Tibial artery (tissue), 4 donors: ENCODE data around the gene PPFIA2.

Source experiments
- DNase-seq, 2 donors: peaks; one replicate each; pipeline ENCODE4 v3.0.0-alpha.2; 2019
- H3K27ac ChIP-seq, 2 donors: fragments of 200-600 bp; sonication (generic) in 1 of 2; 1 replicate in 1 of 2; 2 replicates in 1 of 2; pipeline ENCODE4 v1.5.1; 2018 to 2019; ENCODE audit warnings: mild to moderate bottlenecking in 1 of 2
- H3K27me3 ChIP-seq, 2 donors: fragments of 200-600 bp; sonication (generic) in 1 of 2; one replicate each; pipeline versions ENCODE4 v1.5.1 to v1.6.0; 2016 to 2019
- H3K36me3 ChIP-seq, 3 donors: fragments of 200-600 bp; sonication (generic) in 2 of 3; one replicate each; pipeline ENCODE4 v1.5.1; 2016 to 2019; ENCODE audit warnings: mild to moderate bottlenecking in 2 of 3
- H3K4me1 ChIP-seq, 4 donors: fragments of 200-600 bp; sonication (generic) in 2 of 4; 1 replicate in 3 of 4; 2 replicates in 1 of 4; pipeline ENCODE4 v1.5.1; 2016 to 2019
- H3K4me3 ChIP-seq, 2 donors: fragments of 200-600 bp; sonication (generic) in 1 of 2; 1 replicate in 1 of 2; 2 replicates in 1 of 2; pipeline ENCODE4 v1.5.1; 2018 to 2019; ENCODE audit warnings: mild to moderate bottlenecking in 2 of 2
- H3K9me3 ChIP-seq, 3 donors: fragments of 200-600 bp; sonication (generic) in 1 of 3; one replicate each; pipeline ENCODE4 v1.5.1; 2016 to 2019
- intact Hi-C: fragments of 100-400 bp; cut with DNase I; formaldehyde crosslinking; loops from one replicate; pipeline ENCODE4 v1.15.0; 2023; ENCODE audit warnings: low total_unique reads
- TF ChIP-seq, protein P1 (sequence below), 2 experiments: fragments of 200-600 bp in 1 of 2; fragments of 450-650 bp in 1 of 2; IDR thresholded peaks; one replicate each; pipeline ENCODE4 v1.5.1; 2017 to 2019; ENCODE audit warnings: antibody characterized with exemption in 2 of 2, mild to moderate bottlenecking in 1 of 2, moderate library complexity in 1 of 2

Gene PPFIA2

DNA sequence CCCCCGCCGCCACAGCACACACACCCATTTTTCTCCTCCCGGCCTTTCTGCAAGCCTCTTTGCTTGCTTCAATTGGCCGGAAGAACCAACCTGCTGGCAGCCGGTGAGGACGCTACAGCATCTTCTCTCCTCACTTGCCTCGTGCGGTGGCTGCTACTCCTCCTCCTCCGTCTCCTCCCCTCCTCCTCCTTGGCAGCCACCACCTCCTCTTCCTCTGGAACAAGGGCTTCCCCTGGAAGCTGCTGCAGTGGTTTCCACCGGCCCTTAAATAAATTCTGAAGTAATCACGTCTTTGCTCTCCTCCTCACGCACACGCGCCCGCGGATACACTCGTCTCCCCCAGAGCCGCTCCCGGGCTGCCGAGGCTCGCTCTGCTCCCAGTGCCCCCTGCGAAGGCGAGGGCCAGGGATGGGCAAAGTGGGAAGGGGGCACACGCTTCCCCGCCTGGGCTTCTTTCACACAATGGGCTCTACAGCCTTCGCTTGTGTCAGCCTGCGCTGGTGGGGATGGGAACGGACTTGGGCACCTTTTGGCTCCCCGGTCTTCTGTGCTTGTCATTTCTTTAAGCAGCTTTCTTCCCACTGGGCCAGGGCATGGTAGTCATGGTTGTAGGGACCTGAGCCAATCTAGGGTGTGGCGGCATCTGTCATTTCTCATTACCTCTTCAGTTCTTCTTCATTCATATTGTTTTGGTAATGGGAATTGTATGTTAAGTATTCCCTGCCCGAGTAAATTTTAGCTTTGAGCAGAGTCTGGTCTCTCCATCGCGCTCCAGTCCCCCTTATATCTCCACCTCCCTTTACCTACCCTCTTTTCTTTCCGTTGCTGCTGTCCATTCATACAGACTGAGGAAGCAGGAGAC, at the start of gene PPFIA2:
Gene PPFIA2 (minus strand): TSS at position 161 of the 862 bp plus-strand sequence.
- DNase-seq = peak; percentile 24 to 77
- Histone ChIP-seq H3K9me3 (no peaks in the 10 kb centered on the region), H3K27me3 (no peaks in the 10 kb centered on the region), H3K4me3 (peak within 1 kb of the TSS; percentile 61 to 80), H3K36me3 (no peaks in the 10 kb centered on the region), H3K27ac (peak within 1 kb of the TSS; percentile 63 to 73), H3K4me1 (peaks cover 0 to 27% (median 0%) of the 10 kb centered on the region in 4 donors)
- intact Hi-C loops = loop anchor here (2.0 kb wide), 1 partner anchor 59 kb away; no protein-coding TSS in a partner anchor
- TF ChIP-seq, protein P1, sequence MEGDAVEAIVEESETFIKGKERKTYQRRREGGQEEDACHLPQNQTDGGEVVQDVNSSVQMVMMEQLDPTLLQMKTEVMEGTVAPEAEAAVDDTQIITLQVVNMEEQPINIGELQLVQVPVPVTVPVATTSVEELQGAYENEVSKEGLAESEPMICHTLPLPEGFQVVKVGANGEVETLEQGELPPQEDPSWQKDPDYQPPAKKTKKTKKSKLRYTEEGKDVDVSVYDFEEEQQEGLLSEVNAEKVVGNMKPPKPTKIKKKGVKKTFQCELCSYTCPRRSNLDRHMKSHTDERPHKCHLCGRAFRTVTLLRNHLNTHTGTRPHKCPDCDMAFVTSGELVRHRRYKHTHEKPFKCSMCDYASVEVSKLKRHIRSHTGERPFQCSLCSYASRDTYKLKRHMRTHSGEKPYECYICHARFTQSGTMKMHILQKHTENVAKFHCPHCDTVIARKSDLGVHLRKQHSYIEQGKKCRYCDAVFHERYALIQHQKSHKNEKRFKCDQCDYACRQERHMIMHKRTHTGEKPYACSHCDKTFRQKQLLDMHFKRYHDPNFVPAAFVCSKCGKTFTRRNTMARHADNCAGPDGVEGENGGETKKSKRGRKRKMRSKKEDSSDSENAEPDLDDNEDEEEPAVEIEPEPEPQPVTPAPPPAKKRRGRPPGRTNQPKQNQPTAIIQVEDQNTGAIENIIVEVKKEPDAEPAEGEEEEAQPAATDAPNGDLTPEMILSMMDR (IDR thresholded peaks at IDR 0.05) = no peak

DNA sequence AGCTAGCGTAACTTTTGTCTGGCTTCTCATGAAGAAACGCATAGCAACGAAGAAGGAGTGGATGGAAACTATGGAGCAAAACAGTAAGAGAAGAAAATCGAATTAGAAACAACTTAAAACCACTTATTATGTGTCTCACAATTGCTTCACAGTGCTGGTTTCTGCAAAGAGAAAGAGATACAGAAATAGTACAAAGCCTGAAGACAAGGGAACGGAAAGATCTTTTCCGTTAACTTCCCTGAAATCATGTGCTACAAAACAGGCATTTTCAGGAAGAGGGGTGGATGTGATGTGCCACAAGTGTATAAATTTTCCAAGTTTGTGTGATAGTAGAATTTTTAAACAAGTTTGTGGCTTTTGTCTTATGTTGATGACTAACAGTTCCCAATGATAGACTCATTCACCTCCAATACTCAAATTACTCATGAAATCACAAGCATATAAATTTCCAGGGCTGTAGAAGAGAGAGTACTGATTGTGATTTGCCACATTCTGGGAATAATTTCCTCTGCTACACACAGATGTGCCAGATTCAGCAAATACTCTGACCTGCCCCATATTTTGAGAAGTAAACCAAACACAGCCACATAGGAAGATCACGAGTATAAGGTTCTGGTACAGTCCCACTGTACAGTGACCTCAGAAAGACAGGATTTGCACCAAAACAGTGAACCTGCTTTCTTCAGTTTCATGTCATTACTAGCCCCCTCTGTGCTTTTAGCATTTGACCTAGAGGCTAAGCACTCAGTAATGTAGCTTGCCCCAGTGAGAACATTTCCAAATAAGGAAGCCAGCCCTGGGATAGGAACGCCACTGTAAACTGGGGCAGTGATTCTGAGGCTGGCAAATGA, 41.4 kb upstream of the PPFIA2 start:
- Histone ChIP-seq H3K4me1 (peaks cover 0 to 20% (median 6%) of the 10 kb centered on the region in 4 donors), H3K9me3 (no peaks in the 10 kb centered on the region), H3K27me3 (no peaks in the 10 kb centered on the region), H3K27ac (peak overlapping the region; percentile 79 to 88), H3K4me3 (peak overlapping the region; percentile 31 to 36), H3K36me3 (no peaks in the 10 kb centered on the region)
- peak; percentile 23 to 67 for DNase-seq
- TF ChIP-seq, protein P1 (IDR thresholded peaks at IDR 0.05) = no peak
- intact Hi-C loops = no loop called here

DNA sequence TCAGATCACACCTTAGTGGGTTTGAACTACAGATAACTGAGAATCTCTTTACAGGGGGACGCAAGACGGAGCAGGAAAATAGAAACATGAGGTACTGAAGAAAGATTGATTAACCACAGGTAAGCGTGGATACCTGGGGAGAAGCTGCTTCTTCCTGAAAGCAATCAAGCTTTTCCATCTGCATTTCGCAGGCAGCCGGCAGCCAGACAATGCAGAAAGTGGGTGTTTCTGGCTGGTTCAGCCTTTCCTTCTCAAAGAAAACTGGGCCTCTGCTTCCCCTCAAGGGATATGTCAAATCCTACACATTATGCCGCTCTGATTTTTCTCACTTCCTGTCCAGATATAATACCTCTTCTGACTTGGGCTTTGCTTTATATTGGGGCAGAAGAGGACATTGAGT, 39.1 kb upstream of the PPFIA2 start:
- Histone ChIP-seq H3K4me1 (peaks cover 0 to 20% (median 6%) of the 10 kb centered on the region in 4 donors), H3K4me3 (no peak overlapping the region), H3K27ac (peak overlapping the region in 1 of 2 donors; percentile 88), H3K27me3 (no peaks in the 10 kb centered on the region), H3K36me3 (no peaks in the 10 kb centered on the region), H3K9me3 (no peaks in the 10 kb centered on the region)
- no peak for DNase-seq
- TF ChIP-seq, protein P1 (IDR thresholded peaks at IDR 0.05) = no peak
- intact Hi-C loops = no loop called here

DNA sequence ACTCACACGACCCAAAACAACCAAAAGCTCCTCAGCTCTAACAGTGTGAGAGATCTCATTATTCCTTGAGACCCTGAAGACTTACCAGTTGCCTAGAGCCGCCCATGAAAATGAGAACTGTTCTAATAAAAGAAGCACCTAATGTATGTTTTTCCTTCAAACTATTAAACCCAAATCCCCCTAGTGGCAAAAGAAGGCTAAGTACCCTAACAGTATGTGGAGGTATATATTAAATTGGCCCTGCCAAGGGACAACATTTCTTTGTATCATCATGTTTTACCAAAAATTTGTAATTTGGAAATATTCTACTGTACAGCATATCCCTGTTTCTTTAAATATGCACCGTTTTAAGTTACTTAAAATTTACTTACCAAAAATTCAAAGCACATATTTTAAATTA, 38.0 kb upstream of the PPFIA2 start:
- no peak for DNase-seq
- H3K9me3 ChIP-seq = no peaks in the 10 kb centered on the region
- no peaks in the 10 kb centered on the region for H3K36me3 ChIP-seq
- TF ChIP-seq, protein P1 (IDR thresholded peaks at IDR 0.05) = no peak
- H3K4me3 ChIP-seq = no peak overlapping the region
- H3K27ac ChIP-seq = no peak overlapping the region
- H3K4me1 ChIP-seq = peaks cover 0 to 20% (median 6%) of the 10 kb centered on the region in 4 donors
- intact Hi-C loops = no loop called here
- no peaks in the 10 kb centered on the region for H3K27me3 ChIP-seq

DNA sequence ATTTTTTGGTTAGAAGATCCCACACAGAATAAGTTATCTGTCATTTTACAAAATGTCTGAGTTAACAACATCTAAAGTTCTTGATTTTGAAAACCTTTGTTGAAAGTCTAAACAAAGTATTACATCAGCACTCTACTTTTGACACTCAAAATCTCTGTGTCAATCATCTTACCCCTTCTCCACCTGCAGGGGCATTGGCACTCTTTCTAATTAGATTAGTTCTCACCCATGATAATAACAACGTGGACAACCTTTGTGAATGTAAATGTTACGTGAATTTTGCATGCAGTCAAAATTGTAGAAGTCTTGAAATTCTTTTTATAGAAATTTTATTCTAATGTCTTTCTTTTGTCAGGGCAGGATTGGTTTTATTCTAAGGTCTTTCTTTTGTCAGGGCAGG, 33.5 kb upstream of the PPFIA2 start:
- Histone ChIP-seq H3K4me3 (no peak overlapping the region), H3K27ac (no peak overlapping the region), H3K36me3 (no peaks in the 10 kb centered on the region), H3K27me3 (no peaks in the 10 kb centered on the region), H3K4me1 (no peaks in the 10 kb centered on the region), H3K9me3 (no peaks in the 10 kb centered on the region)
- intact Hi-C loops = no loop called here
- TF ChIP-seq, protein P1 (IDR thresholded peaks at IDR 0.05) = no peak
- DNase-seq = no peak
